ENCODE results near the gene ELP1. TPM values are rescaled to one million over a fixed set of nuclear protein-coding genes. Genes with fewer than 3 reads are reported as not detected.

The ELP1 gene
- total RNA-seq, 2 experiments from 2014 or later: 23.7 to 41.0 TPM

DNA sequence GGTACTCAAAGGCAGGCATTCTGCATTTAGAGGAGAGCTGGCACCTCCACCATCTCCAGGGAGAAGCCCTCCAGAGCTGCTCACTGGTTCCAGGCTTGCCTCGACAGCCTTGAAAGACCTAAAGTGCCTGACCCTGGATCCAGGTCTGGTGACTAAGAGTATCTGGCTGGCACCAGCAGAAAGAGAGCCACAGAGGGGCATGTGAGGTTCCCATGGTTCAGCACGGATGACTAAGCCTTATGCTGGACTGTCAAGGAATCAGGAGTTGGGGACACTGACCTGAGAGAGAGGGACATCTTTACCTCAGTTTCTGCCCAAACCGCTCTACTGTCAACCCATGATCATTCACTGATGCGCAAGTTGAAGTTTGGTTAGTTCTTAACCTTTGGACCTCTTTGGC, 68.9 kb downstream of the ELP1 start:
- ChIA-PET CTCF (no interaction called here), POLR2A (no interaction called here)
- no peak overlapping the region for H3K27ac Mint-ChIP-seq
- no peaks in the 10 kb centered on the region for H3K4me1 Mint-ChIP-seq
- no peak overlapping the region for H3K4me3 Mint-ChIP-seq
- H3K36me3 Mint-ChIP-seq (ENCODE audit: low read depth): peaks cover 16% of the 10 kb centered on the region
- DNase-seq: no peak
- H3K9me3 Mint-ChIP-seq: no peaks in the 10 kb centered on the region
- H3K27me3 Mint-ChIP-seq: no peaks in the 10 kb centered on the region

DNA sequence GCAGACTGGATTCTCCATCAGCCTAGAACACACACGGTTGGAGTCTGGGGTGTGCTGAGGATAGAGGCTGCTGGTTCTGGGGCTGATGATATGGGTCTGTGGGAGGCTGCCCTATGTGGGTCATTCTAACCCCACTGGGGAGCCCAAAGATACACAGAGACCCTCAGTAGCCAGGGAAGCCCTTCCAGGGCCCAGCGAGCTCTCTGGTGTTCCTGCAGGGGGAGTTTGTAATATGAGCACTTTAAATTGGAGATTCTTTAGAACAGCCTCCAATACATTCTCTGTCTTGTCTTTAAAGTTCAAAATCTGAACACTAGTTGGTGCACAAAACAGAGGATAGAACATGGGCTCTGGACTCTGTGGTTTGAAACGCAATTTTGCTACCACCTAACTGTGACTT, 69.5 kb downstream of the ELP1 start:
- H3K9me3 Mint-ChIP-seq: no peaks in the 10 kb centered on the region
- peaks cover 15% of the 10 kb centered on the region for H3K36me3 Mint-ChIP-seq (ENCODE audit: low read depth)
- POLR2A ChIA-PET: no interaction called here
- no peak for DNase-seq
- CTCF ChIA-PET: interaction anchor here (0.7 kb wide), 1 partner anchor 10 kb away, joined by 3 read pairs; no protein-coding TSS in a partner anchor
- H3K27ac Mint-ChIP-seq: no peak overlapping the region
- no peak overlapping the region for H3K4me3 Mint-ChIP-seq
- peaks cover 3% of the 10 kb centered on the region for H3K4me1 Mint-ChIP-seq
- H3K27me3 Mint-ChIP-seq: no peaks in the 10 kb centered on the region

DNA sequence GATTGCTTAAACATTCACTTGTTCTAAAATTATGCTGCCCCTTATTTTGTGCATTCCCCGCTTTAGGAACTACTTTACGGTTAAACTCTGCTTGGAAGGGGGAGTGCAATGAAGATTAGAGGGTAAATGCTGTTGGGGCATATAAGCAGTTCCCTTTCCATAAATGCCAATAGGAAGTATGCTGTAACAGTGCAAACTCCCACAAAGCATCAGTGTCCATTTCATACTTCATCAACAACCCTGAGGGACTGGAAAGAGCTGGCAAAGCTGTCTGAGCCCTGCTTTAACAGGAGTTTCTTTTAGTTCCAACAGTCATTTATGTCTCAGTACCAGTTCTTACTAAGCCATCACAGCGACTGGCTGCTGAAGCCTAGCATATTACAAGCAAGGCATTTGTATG, 70.0 kb downstream of the ELP1 start:
- Mint-ChIP-seq H3K27me3 (no peaks in the 10 kb centered on the region), H3K27ac (no peak overlapping the region), H3K4me3 (no peak overlapping the region), H3K9me3 (no peaks in the 10 kb centered on the region), H3K36me3 (ENCODE audit: low read depth) (peaks cover 10% of the 10 kb centered on the region), H3K4me1 (peaks cover 3% of the 10 kb centered on the region)
- POLR2A ChIA-PET: no interaction called here
- CTCF ChIA-PET: interaction anchor here (0.7 kb wide), 1 partner anchor 9 kb away, joined by 3 read pairs; no protein-coding TSS in a partner anchor
- DNase-seq: no peak

DNA sequence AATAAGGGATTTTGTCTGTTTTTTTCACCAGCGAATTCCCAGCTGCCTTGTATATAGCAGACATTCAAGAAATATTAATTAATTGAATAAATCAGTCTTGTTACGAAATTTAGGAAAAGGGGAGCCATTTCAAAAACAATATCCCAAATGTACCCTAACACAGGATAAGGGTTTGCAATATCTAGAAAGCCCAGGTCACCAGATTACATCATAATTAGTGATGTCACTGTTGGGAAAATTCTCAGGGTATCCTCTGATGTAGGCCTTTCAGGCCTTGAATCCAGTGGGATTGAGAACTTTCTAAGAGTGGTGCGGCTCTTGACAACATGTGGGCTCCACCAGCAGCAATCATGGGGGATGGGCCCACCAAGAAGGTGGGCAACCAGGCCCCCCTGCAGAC, 71.9 kb downstream of the ELP1 start, which contains the start of gene ACTL7A:
TSS of gene ACTL7A (plus strand) at position 270 of the 400 bp plus-strand sequence. CDS start at position 327, 57 bp downstream.
- Mint-ChIP-seq H3K4me1 (peaks cover 3% of the 10 kb centered on the region), H3K36me3 (ENCODE audit: low read depth) (no peaks in the 10 kb centered on the region), H3K9me3 (no peaks in the 10 kb centered on the region), H3K27ac (no peak within 1 kb of the TSS), H3K27me3 (no peaks in the 10 kb centered on the region), H3K4me3 (no peak within 1 kb of the TSS)
- CTCF ChIA-PET: no interaction called here
- POLR2A ChIA-PET: no interaction called here
- DNase-seq: no peak

DNA sequence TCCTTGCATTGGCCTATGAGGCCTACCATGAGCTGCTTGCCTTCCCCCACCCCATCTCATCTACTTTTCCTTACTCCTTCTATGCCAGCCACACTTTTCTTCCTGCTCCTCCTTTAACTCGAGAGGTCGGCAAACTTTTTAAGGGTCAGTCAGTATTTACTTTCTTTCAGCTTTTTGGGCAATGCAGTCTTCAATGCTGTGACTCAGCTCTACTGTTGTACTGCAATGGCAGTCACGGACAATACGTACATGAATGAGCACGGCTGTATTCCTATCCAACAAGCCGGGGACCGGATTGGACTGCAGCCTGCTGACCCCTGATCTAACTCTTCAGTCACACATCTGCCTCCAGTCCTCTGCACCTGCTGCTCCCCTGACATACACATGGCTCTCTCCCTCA, 72.5 kb downstream of the ELP1 start:
- no peak for DNase-seq
- H3K36me3 Mint-ChIP-seq (ENCODE audit: low read depth): no peaks in the 10 kb centered on the region
- CTCF ChIA-PET: interaction anchor here (1.6 kb wide), 1 partner anchor 10 kb away, joined by 3 read pairs; no protein-coding TSS in a partner anchor
- POLR2A ChIA-PET: no interaction called here
- H3K4me3 Mint-ChIP-seq: no peak overlapping the region
- peaks cover 3% of the 10 kb centered on the region for H3K4me1 Mint-ChIP-seq
- no peaks in the 10 kb centered on the region for H3K27me3 Mint-ChIP-seq
- H3K9me3 Mint-ChIP-seq: no peaks in the 10 kb centered on the region
- no peak overlapping the region for H3K27ac Mint-ChIP-seq

DNA sequence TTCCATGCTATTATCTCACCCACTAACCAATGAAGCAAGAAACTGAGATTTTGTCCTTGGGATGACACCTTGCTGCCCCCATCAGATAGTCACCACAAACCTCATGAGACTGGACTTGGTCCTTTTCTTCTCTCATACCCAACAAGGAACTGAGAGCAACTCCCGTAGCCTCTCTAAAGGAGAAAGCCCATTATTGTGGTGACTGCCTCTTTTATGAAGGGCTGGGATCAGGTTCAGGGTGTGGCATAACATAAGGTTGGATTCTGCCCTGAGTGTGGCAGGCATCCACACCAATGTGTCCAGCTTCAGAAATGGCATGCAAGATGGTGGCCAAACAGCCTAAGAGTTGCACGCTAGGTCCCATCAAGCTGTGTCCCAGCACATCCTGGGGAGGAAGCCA, 73.2 kb downstream of the ELP1 start:
- POLR2A ChIA-PET: no interaction called here
- no peak overlapping the region for H3K4me3 Mint-ChIP-seq

DNA sequence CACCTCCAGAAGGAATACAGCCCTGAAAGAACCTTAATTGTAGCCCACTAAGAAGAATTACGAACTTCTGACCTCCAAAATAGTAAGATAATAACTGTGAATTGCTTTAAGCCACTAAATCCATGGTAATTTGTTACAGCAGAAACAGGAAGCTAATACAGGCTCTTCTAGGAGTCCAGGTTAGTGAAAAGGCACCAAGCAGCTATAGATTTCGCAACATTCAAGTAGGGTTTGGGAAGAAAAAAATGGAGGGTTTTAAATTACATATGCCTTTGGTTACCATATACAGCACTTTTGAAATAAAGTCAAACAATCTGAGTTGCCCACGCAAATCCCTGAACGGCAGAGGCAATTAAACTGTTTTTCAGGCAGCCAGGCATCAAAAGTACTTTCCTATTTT, 73.6 kb downstream of the ELP1 start:
- POLR2A ChIA-PET: no interaction called here

More for the DNA sequence above, 73.2 kb downstream of the ELP1 start:
- Mint-ChIP-seq H3K27me3 (no peaks in the 10 kb centered on the region), H3K27ac (no peak overlapping the region), H3K36me3 (ENCODE audit: low read depth) (no peaks in the 10 kb centered on the region), H3K4me1 (peaks cover 3% of the 10 kb centered on the region), H3K9me3 (no peaks in the 10 kb centered on the region)
- CTCF ChIA-PET: interaction anchor here (1.6 kb wide), 1 partner anchor 10 kb away, joined by 3 read pairs; no protein-coding TSS in a partner anchor
- no peak for DNase-seq

DNA sequence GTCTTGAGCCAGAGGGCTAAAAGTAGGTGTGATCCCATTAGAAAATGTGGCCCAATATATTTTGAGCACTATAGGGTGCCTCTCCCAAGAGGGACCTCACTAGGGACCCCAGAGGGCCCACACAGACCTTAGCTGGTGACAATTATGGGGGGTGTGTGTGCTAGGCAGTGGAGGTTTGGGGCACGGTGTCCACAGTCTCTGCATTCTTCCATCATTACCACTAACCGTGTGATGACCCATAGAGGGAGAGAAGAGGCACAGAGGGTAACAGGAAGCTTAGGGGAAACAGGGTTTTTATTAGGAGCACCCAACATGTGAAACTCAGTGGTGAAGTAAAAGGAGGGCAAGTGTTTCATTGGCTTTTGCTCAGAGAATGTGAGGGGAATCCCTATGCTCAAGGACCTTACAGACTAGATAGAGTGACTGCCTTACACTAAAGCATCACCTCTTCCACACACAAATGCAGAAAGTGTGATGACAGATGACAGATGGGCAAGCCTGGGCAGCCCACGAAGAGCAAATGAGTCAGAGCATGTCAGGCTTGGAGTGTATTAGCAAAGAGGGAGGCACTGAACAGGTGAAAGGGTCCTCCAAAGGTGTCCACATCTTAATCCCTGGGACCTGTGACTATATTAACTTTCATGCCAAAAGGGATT, 74.3 kb downstream of the ELP1 start:
- H3K36me3 Mint-ChIP-seq (ENCODE audit: low read depth): no peaks in the 10 kb centered on the region
- no peak overlapping the region for H3K4me3 Mint-ChIP-seq
- no peak overlapping the region for H3K27ac Mint-ChIP-seq
- no peaks in the 10 kb centered on the region for H3K27me3 Mint-ChIP-seq
- no peak for DNase-seq
- H3K4me1 Mint-ChIP-seq: peaks cover 3% of the 10 kb centered on the region
- ChIA-PET CTCF (interaction anchor here (0.8 kb wide), 1 partner anchor 18 kb away, joined by 3 read pairs; no protein-coding TSS in a partner anchor), POLR2A (no interaction called here)
- H3K9me3 Mint-ChIP-seq: no peaks in the 10 kb centered on the region

More for the DNA sequence above, 73.6 kb downstream of the ELP1 start:
- no peak overlapping the region for H3K27ac Mint-ChIP-seq
- no peaks in the 10 kb centered on the region for H3K9me3 Mint-ChIP-seq
- H3K4me1 Mint-ChIP-seq: peaks cover 3% of the 10 kb centered on the region
- CTCF ChIA-PET: interaction anchor here (1.6 kb wide), 1 partner anchor 9 kb away, joined by 3 read pairs; no protein-coding TSS in a partner anchor
- no peaks in the 10 kb centered on the region for H3K27me3 Mint-ChIP-seq
- no peak for DNase-seq
- no peaks in the 10 kb centered on the region for H3K36me3 Mint-ChIP-seq (ENCODE audit: low read depth)
- no peak overlapping the region for H3K4me3 Mint-ChIP-seq

DNA sequence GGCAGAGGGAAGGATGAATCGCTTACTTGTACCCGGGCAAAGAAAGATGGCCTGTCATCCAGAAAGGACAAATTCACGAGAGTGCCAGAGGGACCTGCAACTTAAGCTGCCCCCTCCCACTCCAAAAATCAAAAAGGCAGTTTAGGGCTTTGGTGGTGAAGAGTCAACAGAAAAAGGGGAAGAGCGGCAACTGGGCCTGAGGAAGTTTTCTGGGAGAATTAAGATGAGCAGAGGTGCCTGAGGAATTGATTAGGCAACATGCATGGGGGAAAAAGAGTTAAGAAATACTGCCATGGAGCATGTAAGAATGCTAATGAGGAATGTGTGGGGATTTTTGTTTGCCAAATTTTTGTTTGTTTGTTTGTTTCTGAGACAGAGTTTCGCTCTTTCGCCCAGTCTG, 76.4 kb downstream of the ELP1 start:
- ChIA-PET CTCF (no interaction called here), POLR2A (no interaction called here)
- Mint-ChIP-seq H3K9me3 (no peaks in the 10 kb centered on the region), H3K4me3 (no peak overlapping the region), H3K27me3 (no peaks in the 10 kb centered on the region), H3K36me3 (ENCODE audit: low read depth) (no peaks in the 10 kb centered on the region), H3K27ac (no peak overlapping the region), H3K4me1 (peaks cover 3% of the 10 kb centered on the region)
- no peak for DNase-seq

DNA sequence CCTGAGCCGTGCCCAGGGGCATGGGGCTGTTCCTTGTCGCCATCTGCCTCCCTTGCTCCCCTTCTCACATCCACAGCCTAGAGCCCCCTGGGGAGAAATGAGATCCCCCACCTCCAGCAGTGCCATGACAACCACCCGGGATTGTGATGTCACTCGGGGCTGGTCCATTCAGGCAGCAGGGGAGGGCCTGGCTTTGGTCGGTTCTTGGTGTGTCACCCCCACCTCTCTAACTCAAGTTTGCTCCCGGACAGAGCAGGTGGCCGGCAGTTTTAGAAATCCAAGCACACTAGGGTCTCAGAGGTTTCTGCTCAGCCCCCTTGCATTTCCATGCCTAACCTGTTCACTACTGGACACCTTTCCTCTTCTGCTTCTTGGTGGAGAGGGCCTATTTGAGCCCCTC, 78.0 kb downstream of the ELP1 start, which contains the start of gene ACTL7B:
TSS of gene ACTL7B (minus strand) at position 99 of the 400 bp plus-strand sequence. CDS start at position 43, 56 bp downstream.
- no peak for DNase-seq
- Mint-ChIP-seq H3K4me1 (peaks cover 3% of the 10 kb centered on the region), H3K4me3 (no peak within 1 kb of the TSS), H3K27ac (no peak within 1 kb of the TSS), H3K27me3 (peaks cover 2% of the 10 kb centered on the region), H3K9me3 (no peaks in the 10 kb centered on the region), H3K36me3 (ENCODE audit: low read depth) (no peaks in the 10 kb centered on the region)
- ChIA-PET POLR2A (no interaction called here), CTCF (no interaction called here)

DNA sequence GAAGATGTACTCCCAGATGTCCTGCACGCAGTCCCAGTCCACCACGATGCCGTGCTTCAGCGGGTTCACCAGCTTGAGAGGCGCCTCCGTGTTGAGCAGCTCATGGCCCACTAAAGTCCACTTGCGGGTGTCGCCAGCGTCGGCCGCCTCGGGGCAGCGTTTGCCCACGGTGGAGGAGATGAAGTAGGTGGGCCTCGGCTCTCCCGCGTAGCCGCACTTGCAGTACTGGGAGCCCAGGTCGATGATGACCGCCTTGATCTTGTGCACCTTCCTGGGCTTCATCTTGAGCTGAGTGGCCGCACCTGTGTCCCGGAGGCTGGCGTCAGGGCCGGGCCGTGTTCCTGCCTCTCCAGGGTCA, 78.4 kb downstream of the ELP1 start:
- CTCF ChIA-PET: no interaction called here
- H3K9me3 Mint-ChIP-seq: no peaks in the 10 kb centered on the region
- no peaks in the 10 kb centered on the region for H3K36me3 Mint-ChIP-seq (ENCODE audit: low read depth)
- POLR2A ChIA-PET: no interaction called here
- H3K27ac Mint-ChIP-seq: no peak overlapping the region
- no peak overlapping the region for H3K4me3 Mint-ChIP-seq
- peaks cover 3% of the 10 kb centered on the region for H3K4me1 Mint-ChIP-seq
- no peak for DNase-seq
- peaks cover 2% of the 10 kb centered on the region for H3K27me3 Mint-ChIP-seq

DNA sequence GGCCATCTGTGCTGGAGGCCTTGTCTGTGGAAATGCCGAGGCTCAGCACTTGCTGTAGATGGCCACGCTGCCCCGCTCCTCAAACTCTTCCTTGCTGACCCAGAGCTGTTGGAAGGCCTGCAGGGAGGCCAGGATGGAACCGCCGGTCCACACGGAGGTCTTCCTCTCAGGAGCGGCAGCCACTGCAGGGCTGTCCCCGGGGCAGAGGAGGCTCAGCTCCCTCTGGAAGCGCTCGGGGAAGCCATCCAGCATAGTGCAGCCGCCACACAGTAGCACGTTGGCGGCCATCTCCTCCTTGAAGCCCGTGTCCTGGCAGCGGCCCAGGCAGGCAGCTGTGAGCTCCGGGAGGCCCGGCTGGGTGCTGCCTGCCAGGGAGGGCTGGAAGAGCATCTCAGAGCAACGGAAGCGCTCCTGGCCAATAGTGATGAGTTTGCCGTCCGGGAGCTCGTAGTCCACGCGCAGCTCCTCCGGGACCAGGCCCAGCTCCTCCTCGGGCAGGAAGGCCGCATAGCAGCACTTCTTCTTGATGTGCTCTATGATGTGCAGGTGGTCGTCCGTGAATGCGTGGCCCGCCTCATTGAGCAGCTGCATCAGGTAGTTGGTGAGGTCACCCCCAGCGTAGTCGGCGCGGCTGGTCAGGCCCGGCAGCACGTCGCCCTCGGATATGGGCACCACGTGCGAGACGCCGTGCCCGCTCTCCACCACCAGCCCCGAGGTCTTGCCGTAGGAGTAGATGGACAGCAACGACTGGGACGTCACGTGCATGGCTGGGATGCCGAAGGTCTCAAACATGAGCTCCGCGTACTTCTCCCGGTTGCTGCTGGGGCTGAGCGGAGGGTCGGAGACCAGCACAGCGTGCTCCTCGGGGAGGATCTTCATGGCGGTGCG, 79.0 kb downstream of the ELP1 start:
- peaks cover 3% of the 10 kb centered on the region for H3K4me1 Mint-ChIP-seq
- no peak overlapping the region for H3K27ac Mint-ChIP-seq
- CTCF ChIA-PET: interaction anchor here (0.6 to 0.9 kb wide), 3 partner anchors 10 to 22 kb away, joined by 3 to 5 read pairs (median 3); no protein-coding TSS in a partner anchor
- POLR2A ChIA-PET: no interaction called here
- H3K9me3 Mint-ChIP-seq: no peaks in the 10 kb centered on the region
- no peaks in the 10 kb centered on the region for H3K36me3 Mint-ChIP-seq (ENCODE audit: low read depth)
- DNase-seq: no peak
- H3K27me3 Mint-ChIP-seq: peaks cover 2% of the 10 kb centered on the region
- no peak overlapping the region for H3K4me3 Mint-ChIP-seq

DNA sequence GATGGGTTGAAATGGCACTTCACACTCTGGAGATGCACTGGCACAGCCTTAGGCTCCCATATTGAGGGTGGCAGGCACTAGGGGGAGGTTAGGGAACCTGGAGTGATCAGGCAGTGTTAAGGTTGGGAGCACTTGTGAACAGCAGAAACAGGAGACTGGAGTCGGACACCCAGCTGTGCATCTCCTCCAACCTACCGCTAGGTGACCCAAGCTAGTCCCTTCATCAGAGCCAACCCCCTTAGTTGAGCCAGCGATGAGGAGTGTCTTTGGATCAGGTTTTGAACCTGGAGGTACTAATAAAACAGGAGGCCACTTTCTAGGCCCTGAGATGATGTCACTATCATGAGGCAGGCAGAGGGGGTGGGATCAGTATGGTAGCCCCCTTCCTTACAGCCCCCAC, 79.8 kb downstream of the ELP1 start:
- Mint-ChIP-seq H3K4me1 (no peaks in the 10 kb centered on the region), H3K27ac (no peak overlapping the region), H3K36me3 (ENCODE audit: low read depth) (no peaks in the 10 kb centered on the region), H3K4me3 (no peak overlapping the region), H3K9me3 (no peaks in the 10 kb centered on the region), H3K27me3 (peaks cover 2% of the 10 kb centered on the region)
- DNase-seq: no peak
- ChIA-PET POLR2A (no interaction called here), CTCF (interaction anchor here (0.7 to 0.9 kb wide), 2 partner anchors 17 to 380 kb away, joined by 3 read pairs; no protein-coding TSS in a partner anchor)

Measured in activated CD4-positive, alpha-beta T cell treated with anti-CD3 and anti-CD28 coated beads, Interleukin-2, amount 10 ng/mL, durations not matched to agents 7 days and 5 days (primary cell).